Breast epithelium (tissue), 3 donors: ENCODE measurements around the gene SH3BP4.

Experiments
- POLR2A ChIP-seq: fragments of 450-650 bp; IDR thresholded peaks from one replicate; pipeline ENCODE4 v1.6.1; 2016; ENCODE audit warnings: antibody characterized with exemption, mild to moderate bottlenecking, moderate library complexity
- TF ChIP-seq, protein P1 (sequence below), 3 donors: fragments of 450-650 bp; IDR thresholded peaks; one replicate each; pipeline ENCODE4 v1.5.1; 2016 to 2017; ENCODE audit warnings: antibody characterized with exemption in 3 of 3, mild to moderate bottlenecking in 3 of 3, moderate library complexity in 3 of 3

DNA sequence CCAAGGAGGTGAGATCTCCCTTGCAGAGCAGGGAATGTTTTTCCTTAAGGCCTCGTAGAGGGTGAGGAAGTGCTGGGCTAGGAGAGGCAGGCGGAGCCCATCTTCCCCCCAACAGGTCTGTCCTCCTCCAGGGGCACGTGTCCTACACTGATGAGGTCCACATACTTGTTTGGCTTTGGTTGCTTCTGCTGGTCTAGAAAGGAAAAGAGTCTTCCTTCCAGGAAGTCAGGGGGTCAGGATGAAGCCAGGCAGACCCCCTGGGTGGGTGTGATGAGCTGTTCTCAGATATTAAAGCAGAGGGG, 6.0 kb downstream of the SH3BP4 start:
- TF ChIP-seq, protein P1, sequence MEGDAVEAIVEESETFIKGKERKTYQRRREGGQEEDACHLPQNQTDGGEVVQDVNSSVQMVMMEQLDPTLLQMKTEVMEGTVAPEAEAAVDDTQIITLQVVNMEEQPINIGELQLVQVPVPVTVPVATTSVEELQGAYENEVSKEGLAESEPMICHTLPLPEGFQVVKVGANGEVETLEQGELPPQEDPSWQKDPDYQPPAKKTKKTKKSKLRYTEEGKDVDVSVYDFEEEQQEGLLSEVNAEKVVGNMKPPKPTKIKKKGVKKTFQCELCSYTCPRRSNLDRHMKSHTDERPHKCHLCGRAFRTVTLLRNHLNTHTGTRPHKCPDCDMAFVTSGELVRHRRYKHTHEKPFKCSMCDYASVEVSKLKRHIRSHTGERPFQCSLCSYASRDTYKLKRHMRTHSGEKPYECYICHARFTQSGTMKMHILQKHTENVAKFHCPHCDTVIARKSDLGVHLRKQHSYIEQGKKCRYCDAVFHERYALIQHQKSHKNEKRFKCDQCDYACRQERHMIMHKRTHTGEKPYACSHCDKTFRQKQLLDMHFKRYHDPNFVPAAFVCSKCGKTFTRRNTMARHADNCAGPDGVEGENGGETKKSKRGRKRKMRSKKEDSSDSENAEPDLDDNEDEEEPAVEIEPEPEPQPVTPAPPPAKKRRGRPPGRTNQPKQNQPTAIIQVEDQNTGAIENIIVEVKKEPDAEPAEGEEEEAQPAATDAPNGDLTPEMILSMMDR (IDR thresholded peaks at IDR 0.05), result no peak
- no peak for TF ChIP-seq POLR2A
